T-cell (primary cell): Measurements from ENCODE around the gene KANSL1. TPM values are rescaled to one million over a fixed set of nuclear protein-coding genes. Genes with fewer than 3 reads are reported as not detected.
"Not testable (repeated sequence)": the region's sequence is repeated elsewhere in the genome, so short reads cannot be mapped to it uniquely, and the experiment has no call there.

Experiments used
- ATAC-seq, 4 experiments: fragments of 200-7000 bp in 3 of 4; fragments of 150-1000 bp in 1 of 4; cut with Tn5 transposase; replicated peaks in 1 of 4; 1 replicate in 3 of 4; 2 replicates in 1 of 4; pipeline ENCODE4 v1.10.0; 2021; ENCODE audit warnings: moderate library complexity in 3 of 4, mild to moderate bottlenecking in 2 of 4, moderate number of reproducible peaks in 1 of 4
- CTCF ChIA-PET, 2 donors: fragments of 300-600 bp; sonication (Branson Sonifier 250); formaldehyde crosslinking; loops; one replicate each; lab custom pipeline; 2022; ENCODE audit warnings: antibody characterized with exemption in 2 of 2; lab: Charles Lee
- POLR2A ChIA-PET, 2 donors: fragments of 300-600 bp; sonication (Branson Sonifier 250); formaldehyde crosslinking; loops; one replicate each; lab custom pipeline; 2022; ENCODE audit warnings: antibody characterized with exemption in 2 of 2; lab: Charles Lee
- DNase-seq, 35 experiments: peaks; one replicate each; pipeline versions ENCODE4 v3.0.0 to v3.0.0-alpha.2; 2013 to 2023
- H3K27ac ChIP-seq: one replicate; pipeline ENCODE4 v1.5.1; 2013; ENCODE audit warnings: low read length
- H3K27me3 ChIP-seq, 2 experiments: replicated peaks in 1 of 2; 1 replicate in 1 of 2; 2 replicates in 1 of 2; pipeline versions ENCODE4 v1.6.1 to v1.7.0; 2013; ENCODE audit warnings: low read length in 1 of 2, mixed read lengths in 1 of 2; ENCODE audit not compliant: control insufficient read depth in 2 of 2, insufficient read depth in 2 of 2; ENCODE audit errors: extremely low read depth in 1 of 2
- H3K36me3 ChIP-seq, 2 donors: 1 replicate in 1 of 2; 2 replicates in 1 of 2; pipeline versions ENCODE4 v1.6.1 to v1.7.0; 2013; ENCODE audit warnings: low read length in 1 of 2; ENCODE audit not compliant: control insufficient read depth in 2 of 2, insufficient read depth in 1 of 2; ENCODE audit errors: extremely low read depth in 1 of 2
- H3K4me1 ChIP-seq, 2 experiments: 1 replicate in 1 of 2; 2 replicates in 1 of 2; pipeline versions ENCODE4 v1.6.1 to v1.7.0; 2013; ENCODE audit warnings: low read length in 2 of 2, mixed read lengths in 1 of 2; ENCODE audit not compliant: insufficient read depth in 2 of 2, control insufficient read depth in 1 of 2; ENCODE audit errors: extremely low read depth in 1 of 2
- H3K4me3 ChIP-seq, 2 donors: 1 replicate in 1 of 2; 2 replicates in 1 of 2; pipeline versions ENCODE4 v1.5.1 to v1.7.0; 2013; ENCODE audit warnings: mild to moderate bottlenecking in 2 of 2, low read length in 1 of 2, moderate library complexity in 1 of 2; ENCODE audit not compliant: control insufficient read depth in 1 of 2; ENCODE audit errors: extremely low read depth in 1 of 2
- H3K9me3 ChIP-seq: 2 replicates; pipeline ENCODE4 v1.7.0; 2013
- H3K27ac Mint-ChIP-seq, 2 donors: one replicate each; pipeline ENCODE4 v1.8.0; 2020 to 2021; ENCODE audit warnings: mild to moderate bottlenecking in 2 of 2, mixed read lengths in 2 of 2
- H3K27me3 Mint-ChIP-seq, 2 donors: one replicate each; pipeline ENCODE4 v1.8.0; 2021 to 2022; ENCODE audit warnings: mixed read lengths in 2 of 2
- H3K36me3 Mint-ChIP-seq: one replicate; pipeline ENCODE4 v1.8.0; 2021; ENCODE audit warnings: mixed read lengths
- H3K4me1 Mint-ChIP-seq, 3 donors: one replicate each; pipeline ENCODE4 v1.8.0; 2020 to 2022; ENCODE audit warnings: mixed read lengths in 3 of 3, mild to moderate bottlenecking in 1 of 3
- H3K4me3 Mint-ChIP-seq, 3 donors: one replicate each; pipeline ENCODE4 v1.8.0; 2020 to 2022; ENCODE audit warnings: mild to moderate bottlenecking in 3 of 3, mixed read lengths in 3 of 3, moderate library complexity in 3 of 3
- H3K9me3 Mint-ChIP-seq, 3 donors: one replicate each; pipeline ENCODE4 v1.8.0; 2020 to 2022; ENCODE audit warnings: mixed read lengths in 3 of 3
- WGBS: methylation state at CpG from one replicate; pipeline ENCODE4 v1.1.5; 2013; ENCODE audit warnings: missing lambda C conversion rate; ENCODE audit not compliant: insufficient coverage; 5-methylcytosine and 5-hydroxymethylcytosine counted together
- total RNA-seq, 35 experiments: library from RNA in 6 of 35; stranded (reverse) in 6 of 35; fragments of 120-200 nt in 1 of 35; gene quantifications; one replicate each; pipeline versions ENCODE4 v1.2.1 to v1.2.4 and lab custom pipeline; 2013 to 2026

KANSL1 gene
- total RNA-seq, 5 donors from 2014 or later (not counting 1 experiment from before 2014, with no cell fraction given): 113 to 301 (median 160) TPM

- Histone ChIP-seq H3K27me3 (no peaks in the 10 kb centered on the region), H3K27ac (peak overlapping the region; percentile 92), H3K4me1 (peaks cover 35 to 63% of the 10 kb centered on the region in 2 experiments), H3K4me3 (peak overlapping the region; percentile 97 to 99), H3K9me3 (no peaks in the 10 kb centered on the region), H3K36me3 (no peaks in the 10 kb centered on the region)
- ChIA-PET CTCF (interaction anchor here in 1 of 2 donors (0.6 to 1.8 kb wide), 3 partner anchors 21 to 171 kb away, joined by 3 to 9 read pairs (median 5); no protein-coding TSS in a partner anchor), POLR2A (no interaction called here)
- peak overlapping the region; percentile 95 to 98 (median 96) for H3K4me3 Mint-ChIP-seq
- DNase-seq: peak in 1 of 35 experiments; percentile 40
- peaks cover 6% of the 10 kb centered on the region for H3K36me3 Mint-ChIP-seq
- WGBS: 0% methylated on average over 2 of the region's 20 CpGs
- H3K27me3 Mint-ChIP-seq: no peaks in the 10 kb centered on the region
- no peak for ATAC-seq
- H3K27ac Mint-ChIP-seq: peak overlapping the region; percentile 94 to 95
- H3K4me1 Mint-ChIP-seq: peaks cover 66 to 79% (median 71%) of the 10 kb centered on the region in 3 donors
- H3K9me3 Mint-ChIP-seq: no peaks in the 10 kb centered on the region
These were observed 1.7 kb downstream of the KANSL1 start for GRCh38 chr17:46191322-46192188.

GRCh38 chr17:46190763-46191162, 2.5 kb downstream of the KANSL1 start:
- POLR2A ChIA-PET: no interaction called here
- Histone ChIP-seq H3K4me1 (peaks cover 35 to 60% of the 10 kb centered on the region in 2 experiments), H3K9me3 (no peaks in the 10 kb centered on the region), H3K4me3 (peak overlapping the region; percentile 25 to 99), H3K36me3 (no peaks in the 10 kb centered on the region), H3K27ac (peak overlapping the region; percentile 92), H3K27me3 (no peaks in the 10 kb centered on the region)
- Mint-ChIP-seq H3K27ac (peak overlapping the region; percentile 77 to 82), H3K36me3 (peaks cover 6% of the 10 kb centered on the region), H3K27me3 (no peaks in the 10 kb centered on the region), H3K4me3 (peak overlapping the region; percentile 95 to 98 (median 96)), H3K4me1 (peaks cover 68 to 80% (median 72%) of the 10 kb centered on the region in 3 donors), H3K9me3 (no peaks in the 10 kb centered on the region)
- no CpG with 5 or more reads among the region's 4 CpGs for WGBS
- no peak for DNase-seq
- no peak for ATAC-seq
- CTCF ChIA-PET: no interaction called here

GRCh38 chr17:46186827-46187235, 6.4 kb downstream of the KANSL1 start:
- H3K36me3 ChIP-seq, H3K27ac ChIP-seq, H3K27me3 Mint-ChIP-seq, H3K4me3 ChIP-seq, H3K9me3 ChIP-seq, H3K27me3 ChIP-seq, H3K9me3 Mint-ChIP-seq: not testable (repeated sequence)
- CTCF ChIA-PET: interaction anchor here (0.7 to 2.8 kb wide), 29 partner anchors 9 to 870 kb away, joined by 3 to 55 read pairs (median 5); partner anchors contain the start of gene MAP3K14 (in 1 of the 2)
- peak in 25 of 35 experiments; percentile 10 to 69 (median 35) for DNase-seq
- POLR2A ChIA-PET: interaction anchor here (0.6 to 1.2 kb wide), 7 partner anchors 11 to 157 kb away, joined by 3 to 5 read pairs (median 4); no protein-coding TSS in a partner anchor
- H3K36me3 Mint-ChIP-seq: peaks cover 10% of the 10 kb centered on the region
- peak; percentile 53 to 83 (median 65) for ATAC-seq
- H3K4me1 Mint-ChIP-seq: peaks cover 89 to 99% (median 94%) of the 10 kb centered on the region in 3 donors
- peak overlapping the region; percentile 13 to 52 for H3K27ac Mint-ChIP-seq
- no CpG with 5 or more reads among the region's 3 CpGs for WGBS
- H3K4me1 ChIP-seq: peaks cover 54 to 80% of the 10 kb centered on the region in 2 experiments
- H3K4me3 Mint-ChIP-seq: peak overlapping the region; percentile 31 to 96 (median 40)

- Mint-ChIP-seq H3K36me3 (peaks cover 10% of the 10 kb centered on the region), H3K9me3 (no peaks in the 10 kb centered on the region), H3K27ac (peak overlapping the region; percentile 0 to 40), H3K4me1 (peaks cover 92 to 99% (median 97%) of the 10 kb centered on the region in 3 donors), H3K4me3 (peak overlapping the region; percentile 14 to 96 (median 25)), H3K27me3 (no peaks in the 10 kb centered on the region)
- Histone ChIP-seq H3K4me1 (peaks cover 67 to 77% of the 10 kb centered on the region in 2 experiments), H3K9me3 (no peaks in the 10 kb centered on the region), H3K4me3 (no peak overlapping the region), H3K27me3 (no peaks in the 10 kb centered on the region), H3K36me3 (no peaks in the 10 kb centered on the region), H3K27ac (no peak overlapping the region)
- CTCF ChIA-PET: interaction anchor here in 1 of 2 donors (0.6 to 2.7 kb wide), 5 partner anchors 9 to 1977 kb away, joined by 3 to 10 read pairs (median 4); no protein-coding TSS in a partner anchor
- no peak for ATAC-seq
- 80% methylated on average over 1 of the region's 7 CpGs for WGBS
- no peak for DNase-seq
- POLR2A ChIA-PET: interaction anchor here in 1 of 2 donors (1.0 to 1.3 kb wide), 3 partner anchors 13 to 30 kb away, joined by 3 read pairs; no protein-coding TSS in a partner anchor
These were observed 8.5 kb downstream of the KANSL1 start for GRCh38 chr17:46184696-46185095.

- not testable (repeated sequence) for H3K27me3 ChIP-seq, H3K9me3 Mint-ChIP-seq, H3K36me3 ChIP-seq, H3K9me3 ChIP-seq, H3K27ac ChIP-seq, H3K4me3 ChIP-seq, ATAC-seq, DNase-seq, H3K27me3 Mint-ChIP-seq, H3K27ac Mint-ChIP-seq
- CTCF ChIA-PET: interaction anchor here (0.6 to 2.7 kb wide), 2 partner anchors 10 to 30 kb away, joined by 4 to 10 read pairs; partner anchors contain the start of gene KANSL1 (in 1 of the 2)
- POLR2A ChIA-PET: interaction anchor here in 1 of 2 donors (0.6 kb wide), 1 partner anchor 571 kb away, joined by 8 read pairs; no protein-coding TSS in a partner anchor
- H3K36me3 Mint-ChIP-seq: peaks cover 13% of the 10 kb centered on the region
- peaks cover 95 to 99% (median 97%) of the 10 kb centered on the region in 3 donors for H3K4me1 Mint-ChIP-seq
- H3K4me1 ChIP-seq: peaks cover 62 to 81% of the 10 kb centered on the region in 2 experiments
- 97% methylated on average over 7 of the region's 7 CpGs for WGBS
- peak overlapping the region in 1 of 3 donors; percentile 96 for H3K4me3 Mint-ChIP-seq
These were observed 9.8 kb downstream of the KANSL1 start for GRCh38 chr17:46183383-46183782.

- Mint-ChIP-seq H3K4me3 (peak overlapping the region in 2 of 3 donors; percentile 7 to 96), H3K36me3 (peaks cover 11% of the 10 kb centered on the region), H3K27me3 (no peaks in the 10 kb centered on the region), H3K4me1 (peaks cover 95 to 99% (median 97%) of the 10 kb centered on the region in 3 donors), H3K27ac (peak overlapping the region in 1 of 2 donors; percentile 57), H3K9me3 (no peaks in the 10 kb centered on the region)
- H3K27ac ChIP-seq: no peak overlapping the region
- peak in 1 of 4 experiments; percentile 20 for ATAC-seq
- ChIA-PET CTCF (interaction anchor here in 1 of 2 donors (2.7 kb wide), 1 partner anchor 30 kb away, joined by 10 read pairs; no protein-coding TSS in a partner anchor), POLR2A (no interaction called here)
- 40% methylated on average over 1 of the region's 3 CpGs for WGBS
- H3K36me3 ChIP-seq: peaks cover 0 to 4% of the 10 kb centered on the region in 2 donors
- H3K27me3 ChIP-seq: no peaks in the 10 kb centered on the region
- H3K9me3 ChIP-seq: no peaks in the 10 kb centered on the region
- peaks cover 60 to 81% of the 10 kb centered on the region in 2 experiments for H3K4me1 ChIP-seq
- DNase-seq: no peak
- H3K4me3 ChIP-seq: no peak overlapping the region
These were observed 10.3 kb downstream of the KANSL1 start for GRCh38 chr17:46182961-46183360.
